Chondrocyte (in vitro differentiated cells): Measurements from ENCODE around the gene ARHGAP5. TPM values are rescaled to one million over a fixed set of nuclear protein-coding genes. Genes with fewer than 3 reads are reported as not detected.

ENCODE experiments used
- DNase-seq: peaks from one replicate; pipeline ENCODE4 v3.0.0; 2021; ENCODE audit warnings: mixed read lengths, low spot score
- H3K27ac Mint-ChIP-seq: one replicate; pipeline ENCODE4 v1.8.0; 2021; ENCODE audit warnings: mild to moderate bottlenecking, moderate library complexity, mixed read lengths; ENCODE audit not compliant: unreplicated experiment
- H3K27me3 Mint-ChIP-seq: 2 replicates; pipeline ENCODE4 v1.8.0; 2021; ENCODE audit warnings: low read depth, mixed read lengths
- H3K36me3 Mint-ChIP-seq: 2 replicates; pipeline ENCODE4 v1.8.0; 2021; ENCODE audit warnings: low read depth, mixed read lengths
- H3K4me1 Mint-ChIP-seq: 2 replicates; pipeline ENCODE4 v1.8.0; 2021; ENCODE audit warnings: low read depth, mild to moderate bottlenecking, mixed read lengths
- H3K4me3 Mint-ChIP-seq: one replicate; pipeline ENCODE4 v1.8.0; 2021; ENCODE audit warnings: mild to moderate bottlenecking, moderate library complexity, mixed read lengths; ENCODE audit not compliant: unreplicated experiment
- H3K9me3 Mint-ChIP-seq: 2 replicates; pipeline ENCODE4 v1.8.0; 2021; ENCODE audit warnings: low read depth, mixed read lengths
- CTCF ChIP-seq: fragments of 200-600 bp; sonication (generic); IDR thresholded peaks from 2 replicates; pipeline ENCODE4 v1.5.0; 2021; ENCODE audit warnings: antibody characterized with exemption, mild to moderate bottlenecking, moderate library complexity
- total RNA-seq: library from RNA; stranded (reverse); gene quantifications from 3 replicates; pipeline ENCODE4 v1.2.1, GENCODE V29; 2021

Gene ARHGAP5
- total RNA-seq, 1 donor from 2014 or later = 82.8 TPM

- H3K9me3 Mint-ChIP-seq = no peaks in the 10 kb centered on the region
- no peak overlapping the region for H3K27ac Mint-ChIP-seq
- no peak for TF ChIP-seq CTCF
- peaks cover 2% of the 10 kb centered on the region for H3K4me1 Mint-ChIP-seq
- H3K27me3 Mint-ChIP-seq = no peaks in the 10 kb centered on the region
- no peaks in the 10 kb centered on the region for H3K36me3 Mint-ChIP-seq
- no peak overlapping the region for H3K4me3 Mint-ChIP-seq
- no peak for DNase-seq
These were observed 33.5 kb upstream of the ARHGAP5 start for GRCh38 chr14:32043624-32044023.

- H3K4me1 Mint-ChIP-seq = no peaks in the 10 kb centered on the region
- no peaks in the 10 kb centered on the region for H3K27me3 Mint-ChIP-seq
- no peak overlapping the region for H3K27ac Mint-ChIP-seq
- no peaks in the 10 kb centered on the region for H3K9me3 Mint-ChIP-seq
- H3K4me3 Mint-ChIP-seq = no peak overlapping the region
- no peak for TF ChIP-seq CTCF
- H3K36me3 Mint-ChIP-seq = no peaks in the 10 kb centered on the region
- DNase-seq = no peak
These were observed 32.6 kb upstream of the ARHGAP5 start for GRCh38 chr14:32044454-32044853.

DNA sequence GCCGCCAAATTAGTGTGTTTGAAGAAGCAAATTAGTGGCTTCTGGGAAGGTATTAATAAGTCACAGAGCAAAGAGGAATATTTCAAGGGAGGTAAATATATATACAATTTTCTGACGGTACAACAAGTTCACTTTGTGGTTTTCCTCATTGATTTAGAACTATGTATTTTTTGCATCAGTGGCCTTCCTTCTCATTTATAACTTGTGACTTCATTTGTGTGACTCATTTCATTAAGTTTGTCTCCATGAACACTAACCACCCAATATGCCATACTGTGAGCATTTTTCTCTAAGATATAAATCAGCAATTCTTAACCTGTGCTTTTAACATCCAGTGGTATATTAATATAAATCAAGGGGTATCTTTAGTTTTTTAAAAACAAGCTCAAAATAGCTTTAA lies 29.3 kb upstream of the ARHGAP5 start:
- H3K27ac Mint-ChIP-seq = no peak overlapping the region
- no peaks in the 10 kb centered on the region for H3K9me3 Mint-ChIP-seq
- TF ChIP-seq CTCF = no peak
- no peaks in the 10 kb centered on the region for H3K27me3 Mint-ChIP-seq
- H3K4me1 Mint-ChIP-seq = no peaks in the 10 kb centered on the region
- H3K4me3 Mint-ChIP-seq = no peak overlapping the region
- H3K36me3 Mint-ChIP-seq = no peaks in the 10 kb centered on the region
- DNase-seq = no peak

GRCh38 chr14:32049361-32050088 lies 27.6 kb upstream of the ARHGAP5 start:
- Mint-ChIP-seq H3K9me3 (peaks cover 11% of the 10 kb centered on the region), H3K36me3 (no peaks in the 10 kb centered on the region), H3K27ac (no peak overlapping the region), H3K4me1 (no peaks in the 10 kb centered on the region), H3K4me3 (no peak overlapping the region), H3K27me3 (no peaks in the 10 kb centered on the region)
- DNase-seq = no peak
- no peak for TF ChIP-seq CTCF

GRCh38 chr14:32050878-32051277 lies 26.2 kb upstream of the ARHGAP5 start:
- Mint-ChIP-seq H3K4me3 (no peak overlapping the region), H3K27ac (no peak overlapping the region), H3K4me1 (no peaks in the 10 kb centered on the region), H3K27me3 (no peaks in the 10 kb centered on the region), H3K9me3 (peaks cover 11% of the 10 kb centered on the region), H3K36me3 (no peaks in the 10 kb centered on the region)
- no peak for TF ChIP-seq CTCF
- DNase-seq = no peak
